Thyroid gland (tissue), 4 donors: ENCODE results near the gene PPP1R15B.

Source experiments
- CTCF ChIP-seq, 6 experiments: fragments of 200-600 bp in 3 of 6; fragments of 450-650 bp in 3 of 6; sonication (generic) in 3 of 6; IDR thresholded peaks; one replicate each; pipeline ENCODE4 v1.5.1; 2016 to 2019; ENCODE audit warnings: antibody characterized with exemption in 6 of 6, mild to moderate bottlenecking in 2 of 6, inconsistent platforms in 1 of 6, moderate library complexity in 1 of 6
- POLR2A ChIP-seq, 2 donors: fragments of 450-650 bp; IDR thresholded peaks; one replicate each; pipeline ENCODE4 v1.6.1; 2017; ENCODE audit warnings: antibody characterized with exemption in 2 of 2, mild to moderate bottlenecking in 2 of 2, moderate library complexity in 1 of 2

- TF ChIP-seq CTCF (IDR thresholded peaks at IDR 0.05) (no peak), POLR2A (IDR thresholded peaks at IDR 0.05) (no peak)
These were observed 9.9 kb downstream of the PPP1R15B start for GRCh38 chr1:204401730-204402129.
